HepG2 (cell line): ENCODE measurements around the gene C1orf115. TPM values are rescaled to one million over a fixed set of nuclear protein-coding genes. Genes with fewer than 3 reads are reported as not detected.

Experiments
- AGO2 ChIP-seq: fragments of 200-400 bp; formaldehyde crosslinking; optimal IDR thresholded peaks from 2 replicates; pipeline ENCODE3; 2017; ENCODE audit warnings: mild to moderate bottlenecking, low read depth, low read length, moderate library complexity
- AKNA ChIP-seq: sonication (generic); formaldehyde crosslinking; IDR thresholded peaks from 2 replicates; pipeline ENCODE4 v1.4.0; 2020; ENCODE audit warnings: missing genetic modification reagents, borderline replicate concordance
- CC2D1A ChIP-seq: sonication (generic); formaldehyde crosslinking; IDR thresholded peaks from 2 replicates; pipeline ENCODE4 v1.8.1; 2023; ENCODE audit warnings: mild to moderate bottlenecking, missing genetic modification reagents
- EZH2 ChIP-seq: conservative IDR thresholded peaks from 2 replicates; pipeline ENCODE4 v1.6.1; 2012; ENCODE audit warnings: mild to moderate bottlenecking, low read depth, low read length, moderate library complexity
- FOSL1 ChIP-seq: sonication (generic); formaldehyde crosslinking; IDR thresholded peaks from 2 replicates; pipeline ENCODE4 v1.9.0; 2021; ENCODE audit warnings: missing genetic modification reagents, borderline replicate concordance
- GFI1 ChIP-seq: sonication (generic); formaldehyde crosslinking; IDR thresholded peaks from 2 replicates; pipeline ENCODE4 v1.5.0; 2020; ENCODE audit warnings: missing genetic modification reagents, mild to moderate bottlenecking, borderline replicate concordance
- HOXA7 ChIP-seq: sonication (generic); formaldehyde crosslinking; IDR thresholded peaks from 2 replicates; pipeline ENCODE4 v1.8.1; 2022; ENCODE audit warnings: mild to moderate bottlenecking, missing genetic modification reagents, moderate library complexity
- IKZF4 ChIP-seq: sonication (generic); formaldehyde crosslinking; IDR thresholded peaks from 2 replicates; pipeline ENCODE4 v1.5.1; 2020; ENCODE audit warnings: borderline replicate concordance, mild to moderate bottlenecking, low read depth, missing genetic modification reagents; ENCODE audit errors: not compliant biosample characterization
- KLF13 ChIP-seq: sonication (generic); formaldehyde crosslinking; IDR thresholded peaks from 2 replicates; pipeline ENCODE4 v1.4.0; 2020; ENCODE audit warnings: mild to moderate bottlenecking, missing genetic modification reagents
- MIER2 ChIP-seq: IDR thresholded peaks from 2 replicates; pipeline ENCODE4 v1.6.1; 2016; ENCODE audit warnings: missing biosample characterization, missing genetic modification reagents
- RAD21 ChIP-seq: fragments of 450-650 bp; formaldehyde crosslinking; IDR thresholded peaks from 2 replicates; pipeline ENCODE4 v1.5.0; 2020; ENCODE audit warnings: mild to moderate bottlenecking
- RBM22 ChIP-seq: fragments of 200-400 bp; formaldehyde crosslinking; optimal IDR thresholded peaks from 2 replicates; pipeline ENCODE3; 2017; ENCODE audit warnings: mild to moderate bottlenecking, low read length, moderate library complexity
- SP4 ChIP-seq: sonication (generic); formaldehyde crosslinking; IDR thresholded peaks from 2 replicates; pipeline ENCODE4 v1.8.1; 2023; ENCODE audit warnings: mild to moderate bottlenecking, missing genetic modification reagents
- SRSF4 ChIP-seq: fragments of 200-400 bp; formaldehyde crosslinking; IDR thresholded peaks from one replicate; pipeline ENCODE4 v1.6.1; 2018; ENCODE audit warnings: mild to moderate bottlenecking, low read depth, low read length, moderate library complexity; ENCODE audit not compliant: poor library complexity, severe bottlenecking
- TCF7L2 ChIP-seq: IDR thresholded peaks from 2 replicates; pipeline ENCODE4 v1.6.1; 2011; ENCODE audit warnings: mild to moderate bottlenecking, low read depth, low read length, moderate library complexity
- ZBTB1 ChIP-seq: sonication (generic); formaldehyde crosslinking; IDR thresholded peaks from 2 replicates; pipeline ENCODE4 v1.4.0; 2020; ENCODE audit warnings: missing genetic modification reagents, borderline replicate concordance
- ZNF431 ChIP-seq: sonication (generic); formaldehyde crosslinking; IDR thresholded peaks from 2 replicates; pipeline ENCODE4 v1.9.0; 2022; ENCODE audit warnings: missing genetic modification reagents, low read depth, mild to moderate bottlenecking, borderline replicate concordance
- ZNF615 ChIP-seq: sonication (generic); formaldehyde crosslinking; IDR thresholded peaks from 2 replicates; pipeline ENCODE4 v1.5.0; 2020; ENCODE audit warnings: mild to moderate bottlenecking, missing genetic modification reagents, borderline replicate concordance
- ZSCAN12 ChIP-seq: sonication (generic); formaldehyde crosslinking; IDR thresholded peaks from 2 replicates; pipeline ENCODE4 v1.9.0; 2021; ENCODE audit warnings: mild to moderate bottlenecking, missing genetic modification reagents
- polyA plus RNA-seq, 8 experiments: library from polyadenylated mRNA; depleted of rRNA in 3 of 8; stranded (reverse) in 7 of 8; unstranded in 1 of 8; fragments of >200 nt; fragmentation: Illumina TruSeq in 4 of 8; extraction: Trizol in 4 of 8; gene quantifications; 2 replicates each; pipeline versions ENCODE4 v1.2.1 to v1.2.3, GENCODE V29; 2011 to 2016; ENCODE audit warnings: low read depth in 4 of 8, missing spikeins in 1 of 8, mixed read lengths in 1 of 8; ENCODE audit not compliant: insufficient read depth in 1 of 8
- total RNA-seq, 5 experiments: library from RNA; depleted of rRNA; stranded (reverse); fragments of >200 nt; fragmentation: Illumina TruSeq; extraction: Trizol; gene quantifications; 2 replicates each; pipeline ENCODE4 v1.2.3, GENCODE V29; 2016; ENCODE audit warnings: low read depth in 1 of 5
- TF ChIP-seq, protein P1 (sequence below), 2 experiments: IDR thresholded peaks; 2 replicates each; pipeline ENCODE4 v1.6.1; 2011 to 2012; ENCODE audit warnings: low read length in 2 of 2, borderline replicate concordance in 1 of 2, low read depth in 1 of 2, mild to moderate bottlenecking in 1 of 2, moderate library complexity in 1 of 2
- TF ChIP-seq, protein P2 (sequence below): IDR thresholded peaks from 2 replicates; pipeline ENCODE4 v1.6.1; 2016; ENCODE audit warnings: low read depth, control low read depth

The C1orf115 gene
- total and polyA plus RNA-seq, 2 of the 13 experiments (the other 11 are each of a cell fraction or from before 2014, with no cell fraction given), result 25.2 to 85.9 TPM

GRCh38 chr1:220733086-220733601, 43.0 kb downstream of the C1orf115 start (continued):
- TF ChIP-seq AKNA (CRISPR knock-in tag), result no peak
- no peak for TF ChIP-seq RBM22
- no peak; the same call in 1 of the 2 replicates for TF ChIP-seq GFI1
- TF ChIP-seq TCF7L2, result no peak
- TF ChIP-seq ZSCAN12 (CRISPR knock-in tag), result no peak
- no peak for TF ChIP-seq EZH2
- no peak for TF ChIP-seq ZBTB1 (CRISPR knock-in tag)
- TF ChIP-seq, protein P1, sequence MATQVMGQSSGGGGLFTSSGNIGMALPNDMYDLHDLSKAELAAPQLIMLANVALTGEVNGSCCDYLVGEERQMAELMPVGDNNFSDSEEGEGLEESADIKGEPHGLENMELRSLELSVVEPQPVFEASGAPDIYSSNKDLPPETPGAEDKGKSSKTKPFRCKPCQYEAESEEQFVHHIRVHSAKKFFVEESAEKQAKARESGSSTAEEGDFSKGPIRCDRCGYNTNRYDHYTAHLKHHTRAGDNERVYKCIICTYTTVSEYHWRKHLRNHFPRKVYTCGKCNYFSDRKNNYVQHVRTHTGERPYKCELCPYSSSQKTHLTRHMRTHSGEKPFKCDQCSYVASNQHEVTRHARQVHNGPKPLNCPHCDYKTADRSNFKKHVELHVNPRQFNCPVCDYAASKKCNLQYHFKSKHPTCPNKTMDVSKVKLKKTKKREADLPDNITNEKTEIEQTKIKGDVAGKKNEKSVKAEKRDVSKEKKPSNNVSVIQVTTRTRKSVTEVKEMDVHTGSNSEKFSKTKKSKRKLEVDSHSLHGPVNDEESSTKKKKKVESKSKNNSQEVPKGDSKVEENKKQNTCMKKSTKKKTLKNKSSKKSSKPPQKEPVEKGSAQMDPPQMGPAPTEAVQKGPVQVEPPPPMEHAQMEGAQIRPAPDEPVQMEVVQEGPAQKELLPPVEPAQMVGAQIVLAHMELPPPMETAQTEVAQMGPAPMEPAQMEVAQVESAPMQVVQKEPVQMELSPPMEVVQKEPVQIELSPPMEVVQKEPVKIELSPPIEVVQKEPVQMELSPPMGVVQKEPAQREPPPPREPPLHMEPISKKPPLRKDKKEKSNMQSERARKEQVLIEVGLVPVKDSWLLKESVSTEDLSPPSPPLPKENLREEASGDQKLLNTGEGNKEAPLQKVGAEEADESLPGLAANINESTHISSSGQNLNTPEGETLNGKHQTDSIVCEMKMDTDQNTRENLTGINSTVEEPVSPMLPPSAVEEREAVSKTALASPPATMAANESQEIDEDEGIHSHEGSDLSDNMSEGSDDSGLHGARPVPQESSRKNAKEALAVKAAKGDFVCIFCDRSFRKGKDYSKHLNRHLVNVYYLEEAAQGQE (IDR thresholded peaks at IDR 0.05; ENCODE audit: borderline replicate concordance in 1 of 2, low read depth in 1 of 2, low read length in 2 of 2), result no peak
- TF ChIP-seq, protein P2, sequence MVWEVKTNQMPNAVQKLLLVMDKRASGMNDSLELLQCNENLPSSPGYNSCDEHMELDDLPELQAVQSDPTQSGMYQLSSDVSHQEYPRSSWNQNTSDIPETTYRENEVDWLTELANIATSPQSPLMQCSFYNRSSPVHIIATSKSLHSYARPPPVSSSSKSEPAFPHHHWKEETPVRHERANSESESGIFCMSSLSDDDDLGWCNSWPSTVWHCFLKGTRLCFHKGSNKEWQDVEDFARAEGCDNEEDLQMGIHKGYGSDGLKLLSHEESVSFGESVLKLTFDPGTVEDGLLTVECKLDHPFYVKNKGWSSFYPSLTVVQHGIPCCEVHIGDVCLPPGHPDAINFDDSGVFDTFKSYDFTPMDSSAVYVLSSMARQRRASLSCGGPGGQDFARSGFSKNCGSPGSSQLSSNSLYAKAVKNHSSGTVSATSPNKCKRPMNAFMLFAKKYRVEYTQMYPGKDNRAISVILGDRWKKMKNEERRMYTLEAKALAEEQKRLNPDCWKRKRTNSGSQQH (CRISPR knock-in tag), result no peak
- TF ChIP-seq CC2D1A, result no peak
- no peak for TF ChIP-seq HOXA7 (CRISPR knock-in tag)
- peak; percentile 42; the same call in 1 of the 2 replicates for TF ChIP-seq MIER2
- no peak for TF ChIP-seq SRSF4
- no peak for TF ChIP-seq AGO2
- TF ChIP-seq SP4, result no peak
- no peak for TF ChIP-seq IKZF4
- TF ChIP-seq ZNF431, result no peak
- peak; percentile 83 for TF ChIP-seq RAD21
- TF ChIP-seq KLF13 (CRISPR knock-in tag), result no peak
- TF ChIP-seq ZNF615, result no peak
- TF ChIP-seq FOSL1 (CRISPR knock-in tag), result no peak
